DMS79 (cell line): ENCODE measurements around the gene EFNA4.
"Not testable (repeated sequence)": the region's sequence is repeated elsewhere in the genome, so short reads cannot be mapped to it uniquely, and the experiment has no call there.

Experiments used
- DNase-seq: peaks from one replicate; lab custom pipeline; 2025; lab: John Stamatoyannopoulos, UW

The EFNA4 gene

GRCh38 chr1:155086856-155087535 lies 23.5 kb downstream of the EFNA4 start:
- DNase-seq: no peak

GRCh38 chr1:155091071-155092051 lies 27.8 kb downstream of the EFNA4 start:
- DNase-seq: peak; percentile 27

- DNase-seq: no peak
These were observed 28.6 kb downstream of the EFNA4 start for GRCh38 chr1:155092131-155092530.

GRCh38 chr1:155092641-155093040 lies 29.1 kb downstream of the EFNA4 start:
- DNase-seq: no peak

GRCh38 chr1:155093911-155094621 lies 30.5 kb downstream of the EFNA4 start:
- DNase-seq: peak; percentile 75

- DNase-seq: no peak
These were observed 31.0 kb downstream of the EFNA4 start for GRCh38 chr1:155094622-155094948.

- DNase-seq: no peak
These were observed 35.8 kb downstream of the EFNA4 start for GRCh38 chr1:155099331-155099730.

- DNase-seq: no peak
These were observed 39.8 kb downstream of the EFNA4 start for GRCh38 chr1:155103325-155103724.

- DNase-seq: no peak
These were observed 41.3 kb downstream of the EFNA4 start for GRCh38 chr1:155104605-155105534.

- no peak for DNase-seq
These were observed 42.1 kb downstream of the EFNA4 start for GRCh38 chr1:155105604-155106011.

- no peak for DNase-seq
These were observed 43.3 kb downstream of the EFNA4 start for GRCh38 chr1:155106862-155107261.

GRCh38 chr1:155107309-155108264 lies 44.0 kb downstream of the EFNA4 start:
- no peak for DNase-seq

- no peak for DNase-seq
These were observed 44.8 kb downstream of the EFNA4 start for GRCh38 chr1:155108296-155108695.

- DNase-seq: no peak
These were observed 46.8 kb downstream of the EFNA4 start for GRCh38 chr1:155110381-155110780.

GRCh38 chr1:155110826-155111225 lies 47.3 kb downstream of the EFNA4 start:
- no peak for DNase-seq

- DNase-seq: no peak
These were observed 50.0 kb downstream of the EFNA4 start for GRCh38 chr1:155113450-155113980.

- no peak for DNase-seq
These were observed 52.7 kb downstream of the EFNA4 start for GRCh38 chr1:155116113-155116764.

- DNase-seq: no peak
These were observed 54.1 kb downstream of the EFNA4 start for GRCh38 chr1:155117610-155118009.

GRCh38 chr1:155118090-155118489 lies 54.5 kb downstream of the EFNA4 start:
- DNase-seq: not testable (repeated sequence)
